Keratinocyte (primary cell): ENCODE results near the gene CHRM1. TPM values are rescaled to one million over a fixed set of nuclear protein-coding genes. Genes with fewer than 3 reads are reported as not detected.
A peak's percentile ranks its signal among the peaks of the same experiment; 100 is the strongest.

Experiments used
- DNase-seq: peaks from one replicate; pipeline ENCODE4 v3.0.0-alpha.2; 2011; ENCODE audit warnings: low read depth, missing footprints, low spot score
- FAIRE-seq: peaks from 2 replicates; lab custom pipeline; 2011; peaks lifted over from hg19 to GRCh38; lab: Jason Lieb, UNC
- H2AFZ ChIP-seq: 2 replicates; pipeline ENCODE4 v1.6.0; 2012; ENCODE audit warnings: low read length, control low read depth, inconsistent platforms; ENCODE audit not compliant: control insufficient read depth
- H3K27ac ChIP-seq: 2 replicates; pipeline ENCODE4 v1.5.1; 2011; ENCODE audit warnings: low read length; ENCODE audit not compliant: control insufficient read depth, insufficient read depth
- H3K27me3 ChIP-seq: 3 replicates; pipeline ENCODE4 v1.6.0; 2011; ENCODE audit warnings: low read length; ENCODE audit not compliant: control insufficient read depth, insufficient read depth; ENCODE audit errors: extremely low read depth
- H3K36me3 ChIP-seq, 2 experiments: 2 replicates in 1 of 2; 3 replicates in 1 of 2; pipeline ENCODE4 v1.5.1; 2011; ENCODE audit warnings: low read length in 2 of 2, mild to moderate bottlenecking in 1 of 2; ENCODE audit not compliant: control insufficient read depth in 2 of 2, insufficient read depth in 2 of 2; ENCODE audit errors: extremely low read depth in 1 of 2
- H3K4me1 ChIP-seq: 3 replicates; pipeline ENCODE4 v1.5.1; 2011; ENCODE audit warnings: low read length; ENCODE audit not compliant: control insufficient read depth, insufficient read depth; ENCODE audit errors: extremely low read depth
- H3K4me2 ChIP-seq: 3 replicates; pipeline ENCODE4 v1.6.0; 2011; ENCODE audit warnings: low read depth, low read length; ENCODE audit not compliant: control insufficient read depth, insufficient read depth; ENCODE audit errors: extremely low read depth
- H3K4me3 ChIP-seq, 3 experiments: fragments of 200-600 bp in 1 of 3; sonication (generic) in 1 of 3; 2 replicates in 2 of 3; 3 replicates in 1 of 3; pipeline ENCODE4 v1.5.1; 2011 to 2016; ENCODE audit warnings: low read length in 3 of 3, mild to moderate bottlenecking in 3 of 3, control low read depth in 2 of 3, inconsistent platforms in 1 of 3, low read depth in 1 of 3, mixed read lengths in 1 of 3, mixed run types in 1 of 3, moderate library complexity in 1 of 3; ENCODE audit not compliant: control insufficient read depth in 2 of 3, insufficient read depth in 2 of 3; ENCODE audit errors: extremely low read depth in 1 of 3
- H3K79me2 ChIP-seq: 2 replicates; pipeline ENCODE4 v1.6.0; 2012; ENCODE audit warnings: low read length; ENCODE audit not compliant: control insufficient read depth, insufficient read depth
- H3K9ac ChIP-seq: 3 replicates; pipeline ENCODE4 v1.6.0; 2011; ENCODE audit warnings: low read length; ENCODE audit not compliant: control insufficient read depth, insufficient read depth; ENCODE audit errors: extremely low read depth
- H3K9me1 ChIP-seq: 3 replicates; pipeline ENCODE4 v1.6.0; 2011; ENCODE audit warnings: low read length; ENCODE audit not compliant: control insufficient read depth, insufficient read depth; ENCODE audit errors: extremely low read depth
- H3K9me3 ChIP-seq: 2 replicates; pipeline ENCODE4 v1.5.1; 2012; ENCODE audit warnings: low read depth, low read length; ENCODE audit not compliant: control insufficient read depth
- H4K20me1 ChIP-seq: 3 replicates; pipeline ENCODE4 v1.6.0; 2011; ENCODE audit warnings: low read length; ENCODE audit not compliant: control insufficient read depth, insufficient read depth; ENCODE audit errors: extremely low read depth
- EZH2 ChIP-seq: IDR thresholded peaks from one replicate; pipeline ENCODE4 v1.6.1; 2012; ENCODE audit warnings: inconsistent platforms, mild to moderate bottlenecking, low read length, moderate library complexity
- dilution Hi-C: fragments of 300-500 bp; cut with MboI; formaldehyde crosslinking; loops from one replicate; pipeline ENCODE4 v1.7.0; 2020; ENCODE audit warnings: low sequenced_read_pairs; ENCODE audit not compliant: extremely low pct_ligation_motif_present
- polyA plus RNA-seq, 5 experiments: library from polyadenylated mRNA; depleted of rRNA in 3 of 5; stranded (reverse) in 3 of 5; stranded (forward) in 1 of 5; unstranded in 1 of 5; fragments of >200 nt; gene quantifications; 1 replicate in 1 of 5; 2 replicates in 3 of 5; 3 replicates in 1 of 5; pipeline versions ENCODE4 v1.2.1 to v1.2.3, GENCODE V29; 2011 to 2012; ENCODE audit warnings: missing spikeins in 2 of 5, low read depth in 1 of 5, low replicate concordance in 1 of 5
- TF ChIP-seq, protein P1 (sequence below), 3 experiments: IDR thresholded peaks in 1 of 3; conservative IDR thresholded peaks in 1 of 3; optimal IDR thresholded peaks in 1 of 3; 2 replicates in 2 of 3; 3 replicates in 1 of 3; pipeline versions ENCODE3 to v1.5.1; 2011; ENCODE audit warnings: low read length in 3 of 3, mild to moderate bottlenecking in 3 of 3, moderate library complexity in 2 of 3, control low read depth in 1 of 3, inconsistent platforms in 1 of 3; ENCODE audit not compliant: insufficient read depth in 2 of 3; ENCODE audit errors: extremely low read depth in 1 of 3

The CHRM1 gene
- polyA plus RNA-seq, 1 donor (not counting 4 experiments of a cell fraction or from before 2014, with no cell fraction given): not detected

DNA sequence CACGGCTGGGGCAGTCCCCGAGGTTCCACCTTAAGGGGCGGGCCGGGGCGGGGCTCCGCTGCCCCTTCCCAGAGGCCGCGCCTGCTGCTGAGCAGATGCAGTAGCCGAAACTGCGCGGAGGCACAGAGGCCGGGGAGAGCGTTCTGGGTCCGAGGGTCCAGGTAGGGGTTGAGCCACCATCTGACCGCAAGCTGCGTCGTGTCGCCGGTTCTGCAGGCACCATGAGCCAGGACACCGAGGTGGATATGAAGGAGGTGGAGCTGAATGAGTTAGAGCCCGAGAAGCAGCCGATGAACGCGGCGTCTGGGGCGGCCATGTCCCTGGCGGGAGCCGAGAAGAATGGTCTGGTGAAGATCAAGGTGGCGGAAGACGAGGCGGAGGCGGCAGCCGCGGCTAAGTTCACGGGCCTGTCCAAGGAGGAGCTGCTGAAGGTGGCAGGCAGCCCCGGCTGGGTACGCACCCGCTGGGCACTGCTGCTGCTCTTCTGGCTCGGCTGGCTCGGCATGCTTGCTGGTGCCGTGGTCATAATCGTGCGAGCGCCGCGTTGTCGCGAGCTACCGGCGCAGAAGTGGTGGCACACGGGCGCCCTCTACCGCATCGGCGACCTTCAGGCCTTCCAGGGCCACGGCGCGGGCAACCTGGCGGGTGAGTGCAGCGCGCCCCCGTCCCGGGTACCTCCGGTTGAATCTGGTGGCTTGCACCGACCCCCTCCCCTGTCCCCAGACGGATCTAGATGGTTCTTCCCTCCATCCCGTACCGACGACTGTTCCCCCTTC, 40.2 kb downstream of the CHRM1 start, which contains the start of gene SLC3A2:
TSS of gene SLC3A2 (plus strand) at position 94 of the 776 bp plus-strand sequence. CDS start at position 222, 128 bp downstream.
- FAIRE-seq: no peak
- Histone ChIP-seq H2AFZ (peak within 1 kb of the TSS; percentile 54), H3K36me3 (peaks cover 26 to 36% of the 10 kb centered on the region in 2 experiments), H3K79me2 (peaks cover 44% of the 10 kb centered on the region), H4K20me1 (peaks cover 24% of the 10 kb centered on the region), H3K4me2 (peak within 1 kb of the TSS; percentile 99), H3K4me3 (peak within 1 kb of the TSS; percentile 77 to 100 (median 95)), H3K9me3 (no peaks in the 10 kb centered on the region), H3K27ac (peak within 1 kb of the TSS; percentile 99), H3K4me1 (peaks cover 47% of the 10 kb centered on the region), H3K27me3 (no peaks in the 10 kb centered on the region), H3K9ac (peak within 1 kb of the TSS; percentile 98), H3K9me1 (no peaks in the 10 kb centered on the region)
- DNase-seq: peak; percentile 89
- dilution Hi-C loops: no loop called here
- TF ChIP-seq EZH2: no peak
- TF ChIP-seq, protein P1, sequence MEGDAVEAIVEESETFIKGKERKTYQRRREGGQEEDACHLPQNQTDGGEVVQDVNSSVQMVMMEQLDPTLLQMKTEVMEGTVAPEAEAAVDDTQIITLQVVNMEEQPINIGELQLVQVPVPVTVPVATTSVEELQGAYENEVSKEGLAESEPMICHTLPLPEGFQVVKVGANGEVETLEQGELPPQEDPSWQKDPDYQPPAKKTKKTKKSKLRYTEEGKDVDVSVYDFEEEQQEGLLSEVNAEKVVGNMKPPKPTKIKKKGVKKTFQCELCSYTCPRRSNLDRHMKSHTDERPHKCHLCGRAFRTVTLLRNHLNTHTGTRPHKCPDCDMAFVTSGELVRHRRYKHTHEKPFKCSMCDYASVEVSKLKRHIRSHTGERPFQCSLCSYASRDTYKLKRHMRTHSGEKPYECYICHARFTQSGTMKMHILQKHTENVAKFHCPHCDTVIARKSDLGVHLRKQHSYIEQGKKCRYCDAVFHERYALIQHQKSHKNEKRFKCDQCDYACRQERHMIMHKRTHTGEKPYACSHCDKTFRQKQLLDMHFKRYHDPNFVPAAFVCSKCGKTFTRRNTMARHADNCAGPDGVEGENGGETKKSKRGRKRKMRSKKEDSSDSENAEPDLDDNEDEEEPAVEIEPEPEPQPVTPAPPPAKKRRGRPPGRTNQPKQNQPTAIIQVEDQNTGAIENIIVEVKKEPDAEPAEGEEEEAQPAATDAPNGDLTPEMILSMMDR (optimal IDR thresholded peaks at IDR 0.05 in 1 of 3, IDR thresholded peaks at IDR 0.05 in 1 of 3, conservative IDR thresholded peaks at IDR 0.05 in 1 of 3; ENCODE audit: extremely low read depth in 1 of 3, insufficient read depth in 2 of 3, low read length in 3 of 3): peak; percentile 42 to 88 (median 77)

GRCh38 chr11:62880231-62880802, 40.8 kb downstream of the CHRM1 start:
- Histone ChIP-seq H3K36me3 (peaks cover 20 to 30% of the 10 kb centered on the region in 2 experiments), H3K27ac (peak overlapping the region; percentile 99), H3K9me1 (no peaks in the 10 kb centered on the region), H3K79me2 (peaks cover 38% of the 10 kb centered on the region), H3K9me3 (no peaks in the 10 kb centered on the region), H3K4me3 (peak overlapping the region; percentile 77 to 95 (median 92)), H3K4me1 (peaks cover 44% of the 10 kb centered on the region), H3K4me2 (peak overlapping the region; percentile 99), H4K20me1 (peaks cover 18% of the 10 kb centered on the region), H2AFZ (peak overlapping the region; percentile 54), H3K27me3 (no peaks in the 10 kb centered on the region), H3K9ac (peak overlapping the region; percentile 98)
- FAIRE-seq (no peak), DNase-seq (no peak)
- dilution Hi-C loops: no loop called here
- no peak for TF ChIP-seq EZH2
- TF ChIP-seq, protein P1 (optimal IDR thresholded peaks at IDR 0.05 in 1 of 3, IDR thresholded peaks at IDR 0.05 in 1 of 3, conservative IDR thresholded peaks at IDR 0.05 in 1 of 3; ENCODE audit: extremely low read depth in 1 of 3, insufficient read depth in 2 of 3, low read length in 3 of 3): no peak
